MM.1S (cell line): Measurements from ENCODE around the gene DHX29.

Experiments
- DNase-seq: peaks from one replicate; pipeline ENCODE4 v3.0.0-alpha.2; 2015
- H2AFZ ChIP-seq: fragments of 300-600 bp; sonication (generic); 2 replicates; pipeline ENCODE4 v1.6.0; 2016; ENCODE audit warnings: antibody characterized with exemption, low read length
- H3F3A ChIP-seq: fragments of 300-600 bp; sonication (generic); 2 replicates; pipeline ENCODE4 v1.6.1; 2016; ENCODE audit warnings: mild to moderate bottlenecking, antibody characterized with exemption, low read length, moderate library complexity, mixed read lengths; ENCODE audit not compliant: insufficient read depth
- H3K27ac ChIP-seq: fragments of 300-600 bp; sonication (generic); 2 replicates; pipeline ENCODE4 v1.5.1; 2016; ENCODE audit warnings: mild to moderate bottlenecking, low read length
- H3K27me3 ChIP-seq: fragments of 300-600 bp; sonication (generic); replicated peaks from 2 replicates; pipeline ENCODE4 v1.6.0; 2016; ENCODE audit warnings: low read length; ENCODE audit not compliant: insufficient read depth
- H3K36me3 ChIP-seq: fragments of 300-600 bp; sonication (generic); replicated peaks from 2 replicates; pipeline ENCODE4 v1.6.1; 2016; ENCODE audit warnings: mild to moderate bottlenecking, low read length, mixed read lengths; ENCODE audit not compliant: insufficient read depth
- H3K4me1 ChIP-seq: fragments of 300-600 bp; sonication (generic); 2 replicates; pipeline ENCODE4 v1.6.1; 2016; ENCODE audit warnings: low read length, mixed read lengths
- H3K4me2 ChIP-seq: fragments of 300-600 bp; sonication (generic); 2 replicates; pipeline ENCODE4 v1.6.0; 2016; ENCODE audit warnings: low read depth, low read length
- H3K4me3 ChIP-seq: fragments of 300-600 bp; sonication (generic); 2 replicates; pipeline ENCODE4 v1.5.1; 2016; ENCODE audit warnings: low read length, mixed read lengths
- H3K79me2 ChIP-seq: fragments of 300-600 bp; sonication (generic); 2 replicates; pipeline ENCODE4 v1.6.1; 2016; ENCODE audit warnings: mixed run types, low read length, mixed read lengths
- H3K9ac ChIP-seq: fragments of 300-600 bp; sonication (generic); 2 replicates; pipeline ENCODE4 v1.6.1; 2016; ENCODE audit warnings: low read length, mixed read lengths
- H3K9me2 ChIP-seq: fragments of 300-600 bp; sonication (generic); replicated peaks from 2 replicates; pipeline ENCODE4 v1.6.1; 2016; ENCODE audit warnings: mild to moderate bottlenecking, low read length, mixed read lengths; ENCODE audit not compliant: insufficient read depth
- H3K9me3 ChIP-seq: fragments of 300-600 bp; sonication (generic); replicated peaks from 2 replicates; pipeline ENCODE4 v1.6.1; 2016; ENCODE audit warnings: mild to moderate bottlenecking, low read length, mixed read lengths; ENCODE audit not compliant: insufficient read depth
- H4K20me1 ChIP-seq: fragments of 300-600 bp; sonication (generic); 2 replicates; pipeline ENCODE4 v1.6.1; 2016; ENCODE audit warnings: mild to moderate bottlenecking, low read length, moderate library complexity, mixed read lengths; ENCODE audit not compliant: insufficient read depth
- CTCF ChIP-seq: fragments of 300-600 bp; sonication (generic); IDR thresholded peaks from 2 replicates; pipeline ENCODE4 v1.5.1; 2016; ENCODE audit warnings: antibody characterized with exemption, low read length, mixed read lengths
- EZH2 ChIP-seq: fragments of 300-600 bp; sonication (generic); optimal IDR thresholded peaks from 2 replicates; pipeline ENCODE3; 2017; ENCODE audit warnings: low read depth, mild to moderate bottlenecking, antibody characterized with exemption, low read length, mixed read lengths
- EZH2phosphoT487 ChIP-seq: fragments of 300-600 bp; sonication (generic); IDR thresholded peaks from 2 replicates; pipeline ENCODE4 v1.6.1; 2018; ENCODE audit warnings: antibody characterized with exemption, low read length

DHX29 gene

GRCh38 chr5:55307383-55308253, at the start of gene DHX29, which contains the start of gene MTREX:
TSS of gene DHX29 (minus strand) at chr5:55307694. CDS start at chr5:55307573, 121 bp downstream.
TSS of gene MTREX (plus strand) at chr5:55307989. CDS start at chr5:55308014, 25 bp downstream.
- Histone ChIP-seq H3K4me2 (peak within 1 kb of the TSS; percentile 89), H3K27me3 (no peaks in the 10 kb centered on the region), H3F3A (no peaks in the 10 kb centered on the region), H3K36me3 (no peaks in the 10 kb centered on the region; the same call in 1 of the 2 replicates), H3K4me3 (peak within 1 kb of the TSS; percentile 94), H3K4me1 (peaks cover 20% of the 10 kb centered on the region), H2AFZ (peak within 1 kb of the TSS; percentile 95), H3K79me2 (peaks cover 95% of the 10 kb centered on the region), H4K20me1 (peaks cover 5% of the 10 kb centered on the region; the same call in 1 of the 2 replicates), H3K27ac (peak within 1 kb of the TSS; percentile 84), H3K9me3 (no peaks in the 10 kb centered on the region), H3K9me2 (no peaks in the 10 kb centered on the region), H3K9ac (peak within 1 kb of the TSS; percentile 95)
- TF ChIP-seq EZH2phosphoT487, result no peak
- no peak for TF ChIP-seq EZH2
- no peak for TF ChIP-seq CTCF
- DNase-seq, result peak; percentile 90

- DNase-seq, result no peak
- Histone ChIP-seq H2AFZ (no peak overlapping the region), H3F3A (no peaks in the 10 kb centered on the region), H3K4me2 (no peak overlapping the region), H3K4me3 (no peak overlapping the region), H3K79me2 (no peaks in the 10 kb centered on the region), H3K27me3 (no peaks in the 10 kb centered on the region), H3K4me1 (no peaks in the 10 kb centered on the region), H4K20me1 (no peaks in the 10 kb centered on the region), H3K27ac (no peak overlapping the region), H3K36me3 (no peaks in the 10 kb centered on the region; the same call in 1 of the 2 replicates), H3K9me2 (no peaks in the 10 kb centered on the region), H3K9me3 (no peaks in the 10 kb centered on the region), H3K9ac (no peak overlapping the region)
- TF ChIP-seq EZH2, result no peak
- no peak for TF ChIP-seq EZH2phosphoT487
- TF ChIP-seq CTCF, result no peak
These were observed 49.4 kb upstream of the DHX29 start for GRCh38 chr5:55356896-55357295.

GRCh38 chr5:55350754-55351153, 43.3 kb upstream of the DHX29 start:
- H3K79me2 ChIP-seq, result no peaks in the 10 kb centered on the region; the same call in 1 of the 2 replicates
- TF ChIP-seq EZH2phosphoT487, result no peak
- no peak for TF ChIP-seq CTCF
- no peak for TF ChIP-seq EZH2
- no peaks in the 10 kb centered on the region for H4K20me1 ChIP-seq
- no peak overlapping the region for H3K4me2 ChIP-seq
- H3K9ac ChIP-seq, result no peak overlapping the region
- no peaks in the 10 kb centered on the region for H3K27me3 ChIP-seq
- no peak overlapping the region for H2AFZ ChIP-seq
- H3F3A ChIP-seq, result no peaks in the 10 kb centered on the region
- DNase-seq, result no peak
- no peaks in the 10 kb centered on the region for H3K4me1 ChIP-seq
- peaks cover 16% of the 10 kb centered on the region; the same call in 1 of the 2 replicates for H3K36me3 ChIP-seq
- no peaks in the 10 kb centered on the region for H3K9me3 ChIP-seq
- H3K9me2 ChIP-seq, result no peaks in the 10 kb centered on the region
- no peak overlapping the region for H3K4me3 ChIP-seq
- H3K27ac ChIP-seq, result no peak overlapping the region
